ENCODE measurements around the gene TMEM163.
"Not testable (repeated sequence)": the region's sequence is repeated elsewhere in the genome, so short reads cannot be mapped to it uniquely, and the experiment has no call there.

Gene TMEM163

DNA sequence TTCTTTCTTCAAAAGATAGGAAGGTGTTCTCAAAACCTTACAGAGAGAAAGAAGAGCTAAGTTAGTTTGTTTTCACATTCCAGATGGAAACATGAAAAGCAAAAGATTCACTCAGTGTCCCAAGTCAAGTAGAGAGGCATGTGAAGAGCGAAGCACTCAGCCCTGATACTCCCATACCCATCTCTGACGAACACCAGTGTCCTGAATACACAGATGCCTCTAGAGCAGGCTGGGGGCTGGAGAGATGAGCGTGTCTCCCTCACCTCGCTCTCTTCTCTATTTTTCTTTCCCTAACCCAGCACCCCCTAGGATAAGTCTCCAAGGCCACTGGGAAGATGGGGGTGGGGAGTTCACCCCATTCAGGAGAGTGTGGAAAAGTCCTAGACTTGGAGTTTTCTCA, 227.8 kb downstream of the TMEM163 start:
- Histone ChIP-seq H3K4me3 (ENCODE audit: low read length in 2 of 2) (no peak overlapping the region), H3K4me1 (ENCODE audit: control insufficient read depth, insufficient read depth, low read length) (no peaks in the 10 kb centered on the region), H3K9ac (ENCODE audit: low read length in 2 of 2) (no peak overlapping the region), H3K36me3 (ENCODE audit: control insufficient read depth in 2 of 2, insufficient read depth in 2 of 2, low read length in 2 of 2) (no peaks in the 10 kb centered on the region), H3K27ac (ENCODE audit: low read length) (no peak overlapping the region), H3K27me3 (ENCODE audit: control insufficient read depth in 1 of 2, insufficient read depth in 2 of 2, low read length in 2 of 2) (no peaks in the 10 kb centered on the region), H3K9me3 (ENCODE audit: control insufficient read depth in 2 of 2, low read length in 2 of 2) (no peaks in the 10 kb centered on the region)

- Histone ChIP-seq H3K4me1 (ENCODE audit: control insufficient read depth, insufficient read depth, low read length) (no peaks in the 10 kb centered on the region), H3K27ac (ENCODE audit: low read length) (no peak overlapping the region), H3K4me3 (ENCODE audit: low read length in 2 of 2) (no peak overlapping the region), H3K9ac (ENCODE audit: low read length in 2 of 2) (no peak overlapping the region), H3K9me3 (ENCODE audit: control insufficient read depth in 2 of 2, low read length in 2 of 2) (no peaks in the 10 kb centered on the region), H3K36me3 (ENCODE audit: control insufficient read depth in 2 of 2, insufficient read depth in 2 of 2, low read length in 2 of 2) (no peaks in the 10 kb centered on the region), H3K27me3 (ENCODE audit: control insufficient read depth in 1 of 2, insufficient read depth in 2 of 2, low read length in 2 of 2) (no peaks in the 10 kb centered on the region)
These were observed 228.2 kb downstream of the TMEM163 start for GRCh38 chr2:134490559-134490958.

DNA sequence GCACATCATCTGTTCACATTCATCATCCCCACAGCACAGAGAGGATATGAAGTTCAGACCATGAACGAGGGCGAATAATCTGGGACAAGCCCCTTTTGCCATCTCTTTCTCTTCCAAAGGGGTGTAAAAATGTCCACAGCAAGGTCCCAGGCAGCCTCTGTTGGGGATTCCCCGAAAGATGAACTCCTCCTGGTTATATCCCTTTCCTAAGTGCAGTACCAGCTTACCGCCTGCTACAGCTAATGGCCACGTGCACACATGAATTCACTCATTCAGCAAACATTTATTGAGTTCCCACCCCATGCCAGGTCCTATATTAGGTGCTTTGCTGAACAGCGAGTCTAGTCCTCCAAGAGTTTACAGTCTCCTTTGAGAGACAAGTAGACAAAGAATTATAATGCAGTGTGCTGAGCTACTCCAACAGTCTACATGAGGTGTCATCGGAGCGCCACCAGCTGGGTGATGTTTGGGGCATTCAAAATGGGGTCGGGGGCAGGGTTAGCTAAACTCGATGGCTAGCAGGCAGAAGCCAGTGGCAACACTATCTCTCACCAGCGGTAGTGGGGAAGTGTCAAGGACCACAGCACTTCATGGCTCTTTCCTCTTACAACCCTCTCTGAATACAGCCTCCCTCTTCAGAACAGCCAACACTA, 228.9 kb downstream of the TMEM163 start:
- H3K36me3 ChIP-seq (ENCODE audit: control insufficient read depth in 2 of 2, insufficient read depth in 2 of 2, low read length in 2 of 2), result no peaks in the 10 kb centered on the region
- no peak overlapping the region for H3K4me3 ChIP-seq (ENCODE audit: low read length in 2 of 2)
- no peaks in the 10 kb centered on the region for H3K27me3 ChIP-seq (ENCODE audit: control insufficient read depth in 1 of 2, insufficient read depth in 2 of 2, low read length in 2 of 2)
- no peaks in the 10 kb centered on the region for H3K9me3 ChIP-seq (ENCODE audit: control insufficient read depth in 2 of 2, low read length in 2 of 2)
- H3K4me1 ChIP-seq (ENCODE audit: control insufficient read depth, insufficient read depth, low read length), result no peaks in the 10 kb centered on the region
- no peak overlapping the region for H3K9ac ChIP-seq (ENCODE audit: low read length in 2 of 2)
- H3K27ac ChIP-seq (ENCODE audit: low read length), result no peak overlapping the region

- H3K4me1 ChIP-seq (ENCODE audit: control insufficient read depth, insufficient read depth, low read length), result no peaks in the 10 kb centered on the region
- H3K27ac ChIP-seq (ENCODE audit: low read length), result no peak overlapping the region
- no peak overlapping the region for H3K4me3 ChIP-seq (ENCODE audit: low read length in 2 of 2)
- H3K9me3 ChIP-seq (ENCODE audit: control insufficient read depth in 2 of 2, low read length in 2 of 2), result peaks cover 0 to 4% of the 10 kb centered on the region in 2 donors
- no peaks in the 10 kb centered on the region for H3K36me3 ChIP-seq (ENCODE audit: control insufficient read depth in 2 of 2, insufficient read depth in 2 of 2, low read length in 2 of 2)
- H3K27me3 ChIP-seq (ENCODE audit: control insufficient read depth in 1 of 2, insufficient read depth in 2 of 2, low read length in 2 of 2), result peaks cover 0 to 2% of the 10 kb centered on the region in 2 donors
- no peak overlapping the region for H3K9ac ChIP-seq (ENCODE audit: low read length in 2 of 2)
These were observed 235.9 kb downstream of the TMEM163 start for GRCh38 chr2:134482766-134483340.

- H3K27me3 ChIP-seq (ENCODE audit: control insufficient read depth in 1 of 2, insufficient read depth in 2 of 2, low read length in 2 of 2), result peaks cover 0 to 2% of the 10 kb centered on the region in 2 donors
- H3K4me1 ChIP-seq (ENCODE audit: control insufficient read depth, insufficient read depth, low read length), result no peaks in the 10 kb centered on the region
- no peaks in the 10 kb centered on the region for H3K36me3 ChIP-seq (ENCODE audit: control insufficient read depth in 2 of 2, insufficient read depth in 2 of 2, low read length in 2 of 2)
- no peak overlapping the region for H3K9ac ChIP-seq (ENCODE audit: low read length in 2 of 2)
- H3K4me3 ChIP-seq (ENCODE audit: low read length in 2 of 2), result no peak overlapping the region
- peaks cover 0 to 4% of the 10 kb centered on the region in 2 donors for H3K9me3 ChIP-seq (ENCODE audit: control insufficient read depth in 2 of 2, low read length in 2 of 2)
- no peak overlapping the region for H3K27ac ChIP-seq (ENCODE audit: low read length)
These were observed 236.6 kb downstream of the TMEM163 start for GRCh38 chr2:134482131-134482723.

DNA sequence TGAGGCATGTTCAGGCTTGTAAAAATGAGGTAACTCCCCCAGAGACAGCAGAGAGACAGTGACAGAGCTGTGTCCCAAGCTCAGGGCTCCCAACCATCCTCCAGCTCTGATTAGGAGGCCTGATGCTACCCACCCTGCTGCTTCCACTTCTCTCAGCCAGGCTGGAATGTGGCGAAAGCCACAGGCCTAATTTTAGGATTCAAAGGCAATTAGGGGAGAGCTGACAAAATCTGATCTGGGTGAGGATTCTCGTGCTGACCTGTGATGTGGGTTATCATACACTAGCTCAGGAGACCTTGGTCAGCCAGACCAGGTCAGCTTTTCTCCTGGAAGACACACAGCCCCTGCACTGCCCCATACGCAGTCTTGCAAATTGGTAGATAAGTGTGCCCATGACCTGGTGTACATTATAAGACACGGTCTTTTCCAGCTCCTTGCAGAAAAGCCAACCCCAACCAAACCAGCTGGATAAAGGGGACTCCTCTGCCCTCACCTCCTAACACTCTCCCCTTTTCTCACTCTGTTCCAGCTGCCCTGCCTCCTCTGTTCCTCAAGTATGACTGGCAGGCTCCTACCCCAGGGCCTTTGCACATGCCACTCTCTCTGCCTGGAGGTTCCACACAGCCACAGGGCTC, 239.0 kb downstream of the TMEM163 start:
- Histone ChIP-seq H3K4me1 (ENCODE audit: control insufficient read depth, insufficient read depth, low read length) (no peaks in the 10 kb centered on the region), H3K27me3 (ENCODE audit: control insufficient read depth in 1 of 2, insufficient read depth in 2 of 2, low read length in 2 of 2) (peaks cover 0 to 2% of the 10 kb centered on the region in 2 donors), H3K36me3 (ENCODE audit: control insufficient read depth in 2 of 2, insufficient read depth in 2 of 2, low read length in 2 of 2) (no peaks in the 10 kb centered on the region), H3K9me3 (ENCODE audit: control insufficient read depth in 2 of 2, low read length in 2 of 2) (peaks cover 0 to 4% of the 10 kb centered on the region in 2 donors), H3K4me3 (ENCODE audit: low read length in 2 of 2) (no peak overlapping the region), H3K9ac (ENCODE audit: low read length in 2 of 2) (no peak overlapping the region), H3K27ac (ENCODE audit: low read length) (no peak overlapping the region)

DNA sequence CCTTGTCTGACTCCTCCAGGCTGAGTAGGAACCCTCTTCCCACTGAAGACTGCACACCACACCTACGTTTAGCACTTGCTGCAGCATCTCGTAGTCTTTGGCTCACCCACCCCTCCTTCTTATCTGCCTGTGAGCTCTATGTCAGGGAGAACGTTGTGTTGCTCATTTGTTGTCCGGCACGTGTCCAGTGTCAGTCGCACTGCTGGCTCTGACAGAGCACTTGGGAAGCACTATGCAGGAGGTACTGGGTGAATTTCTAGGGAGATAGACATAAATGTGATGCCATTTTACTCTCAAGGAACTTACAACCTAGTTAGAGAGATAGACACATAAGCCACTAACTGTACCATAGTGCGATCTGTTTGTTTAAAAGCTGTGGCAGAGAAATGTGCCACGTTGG, 241.8 kb downstream of the TMEM163 start:
- H3K9me3 ChIP-seq (ENCODE audit: control insufficient read depth in 2 of 2, low read length in 2 of 2), result not testable (repeated sequence)

GRCh38 chr2:134470561-134471168, 248.1 kb downstream of the TMEM163 start:
- Histone ChIP-seq H3K9ac (ENCODE audit: low read length in 2 of 2) (no peak overlapping the region), H3K9me3 (ENCODE audit: control insufficient read depth in 2 of 2, low read length in 2 of 2) (peaks cover 0 to 6% of the 10 kb centered on the region in 2 donors), H3K27me3 (ENCODE audit: control insufficient read depth in 1 of 2, insufficient read depth in 2 of 2, low read length in 2 of 2) (no peaks in the 10 kb centered on the region), H3K4me1 (ENCODE audit: control insufficient read depth, insufficient read depth, low read length) (no peaks in the 10 kb centered on the region), H3K4me3 (ENCODE audit: low read length in 2 of 2) (no peak overlapping the region), H3K27ac (ENCODE audit: low read length) (no peak overlapping the region), H3K36me3 (ENCODE audit: control insufficient read depth in 2 of 2, insufficient read depth in 2 of 2, low read length in 2 of 2) (no peaks in the 10 kb centered on the region)

More for the DNA sequence above, 241.8 kb downstream of the TMEM163 start:
- not testable (repeated sequence) for H3K4me1 ChIP-seq (ENCODE audit: control insufficient read depth, insufficient read depth, low read length); H3K36me3 ChIP-seq (ENCODE audit: control insufficient read depth in 2 of 2, insufficient read depth in 2 of 2, low read length in 2 of 2); H3K27ac ChIP-seq (ENCODE audit: low read length); H3K9ac ChIP-seq (ENCODE audit: low read length in 2 of 2); H3K4me3 ChIP-seq (ENCODE audit: low read length in 2 of 2); H3K27me3 ChIP-seq (ENCODE audit: control insufficient read depth in 1 of 2, insufficient read depth in 2 of 2, low read length in 2 of 2)

GRCh38 chr2:134469516-134470115, 249.2 kb downstream of the TMEM163 start:
- H3K4me3 ChIP-seq (ENCODE audit: low read length in 2 of 2), result no peak overlapping the region
- no peak overlapping the region for H3K9ac ChIP-seq (ENCODE audit: low read length in 2 of 2)
- no peaks in the 10 kb centered on the region for H3K36me3 ChIP-seq (ENCODE audit: control insufficient read depth in 2 of 2, insufficient read depth in 2 of 2, low read length in 2 of 2)
- no peaks in the 10 kb centered on the region for H3K4me1 ChIP-seq (ENCODE audit: control insufficient read depth, insufficient read depth, low read length)
- H3K9me3 ChIP-seq (ENCODE audit: control insufficient read depth in 2 of 2, low read length in 2 of 2), result peaks cover 0 to 6% of the 10 kb centered on the region in 2 donors
- no peaks in the 10 kb centered on the region for H3K27me3 ChIP-seq (ENCODE audit: control insufficient read depth in 1 of 2, insufficient read depth in 2 of 2, low read length in 2 of 2)
- no peak overlapping the region for H3K27ac ChIP-seq (ENCODE audit: low read length)

GRCh38 chr2:134468776-134469175, 250.0 kb downstream of the TMEM163 start:
- Histone ChIP-seq H3K36me3 (ENCODE audit: control insufficient read depth in 2 of 2, insufficient read depth in 2 of 2, low read length in 2 of 2) (no peaks in the 10 kb centered on the region), H3K4me1 (ENCODE audit: control insufficient read depth, insufficient read depth, low read length) (no peaks in the 10 kb centered on the region), H3K4me3 (ENCODE audit: low read length in 2 of 2) (no peak overlapping the region), H3K27ac (ENCODE audit: low read length) (no peak overlapping the region), H3K27me3 (ENCODE audit: control insufficient read depth in 1 of 2, insufficient read depth in 2 of 2, low read length in 2 of 2) (no peaks in the 10 kb centered on the region), H3K9me3 (ENCODE audit: control insufficient read depth in 2 of 2, low read length in 2 of 2) (peaks cover 0 to 6% of the 10 kb centered on the region in 2 donors), H3K9ac (ENCODE audit: low read length in 2 of 2) (no peak overlapping the region)
